ENCODE data around the gene GLRX.
A peak's percentile ranks its signal among the peaks of the same experiment; 100 is the strongest.
"Not testable (repeated sequence)": the region's sequence is repeated elsewhere in the genome, so short reads cannot be mapped to it uniquely, and the experiment has no call there.

The GLRX gene

GRCh38 chr5:95852567-95852966, 30.0 kb upstream of the GLRX start:
- H3K4me3 ChIP-seq (ENCODE audit: low read depth, low read length), result no peak overlapping the region
- no peak for TF ChIP-seq CTCF (IDR thresholded peaks at IDR 0.05; ENCODE audit: low read depth, low read length, missing control alignments)
- DNase-seq (ENCODE audit: low read depth), result no peak

GRCh38 chr5:95851141-95851540, 28.6 kb upstream of the GLRX start:
- DNase-seq (ENCODE audit: low read depth); H3K4me3 ChIP-seq (ENCODE audit: low read depth, low read length): not testable (repeated sequence)

- no peak for TF ChIP-seq CTCF (IDR thresholded peaks at IDR 0.05; ENCODE audit: low read depth, low read length, missing control alignments)
- H3K4me3 ChIP-seq (ENCODE audit: low read depth, low read length), result no peak overlapping the region
- DNase-seq (ENCODE audit: low read depth), result no peak
Measured at GRCh38 chr5:95850391-95850894, 27.9 kb upstream of the GLRX start.

GRCh38 chr5:95848701-95849100, 26.2 kb upstream of the GLRX start:
- TF ChIP-seq CTCF (IDR thresholded peaks at IDR 0.05; ENCODE audit: low read depth, low read length, missing control alignments), result no peak
- no peak for DNase-seq (ENCODE audit: low read depth)
- no peak overlapping the region for H3K4me3 ChIP-seq (ENCODE audit: low read depth, low read length)

GRCh38 chr5:95847261-95847592, 24.7 kb upstream of the GLRX start:
- DNase-seq (ENCODE audit: low read depth), result no peak
- H3K4me3 ChIP-seq (ENCODE audit: low read depth, low read length), result no peak overlapping the region
- TF ChIP-seq CTCF (IDR thresholded peaks at IDR 0.05; ENCODE audit: low read depth, low read length, missing control alignments), result no peak

- H3K4me3 ChIP-seq (ENCODE audit: low read depth, low read length), result no peak overlapping the region
- DNase-seq (ENCODE audit: low read depth), result no peak
- TF ChIP-seq CTCF (IDR thresholded peaks at IDR 0.05; ENCODE audit: low read depth, low read length, missing control alignments), result peak; percentile 89
Measured at GRCh38 chr5:95846554-95847260, 24.2 kb upstream of the GLRX start.

GRCh38 chr5:95845391-95845790, 22.9 kb upstream of the GLRX start:
- no peak overlapping the region for H3K4me3 ChIP-seq (ENCODE audit: low read depth, low read length)
- DNase-seq (ENCODE audit: low read depth), result no peak
- TF ChIP-seq CTCF (IDR thresholded peaks at IDR 0.05; ENCODE audit: low read depth, low read length, missing control alignments), result no peak

All from GM12864 (cell line).